ENCODE measurements around the gene CBFB.

Gene CBFB

GRCh38 chr16:67142342-67142741, 113.4 kb downstream of the CBFB start:
- TF ChIP-seq EP300 (IDR thresholded peaks at IDR 0.05; ENCODE audit: borderline replicate concordance) (no peak), CREB1 (IDR thresholded peaks at IDR 0.05; ENCODE audit: low read depth) (no peak), YY1 (IDR thresholded peaks at IDR 0.05; ENCODE audit: low read depth) (no peak), MAX (IDR thresholded peaks at IDR 0.05) (no peak), TEAD4 (IDR thresholded peaks at IDR 0.05) (no peak), FOXM1 (IDR thresholded peaks at IDR 0.05; ENCODE audit: borderline replicate concordance, low read depth) (no peak), EGR1 (IDR thresholded peaks at IDR 0.05) (no peak), ZBTB7A (IDR thresholded peaks at IDR 0.05; ENCODE audit: low read depth) (no peak), TAF1 (IDR thresholded peaks at IDR 0.05; ENCODE audit: low read depth) (no peak)

- TF ChIP-seq USF1 (IDR thresholded peaks at IDR 0.05) (no peak), NFIC (IDR thresholded peaks at IDR 0.05) (no peak), YY1 (IDR thresholded peaks at IDR 0.05; ENCODE audit: low read depth) (no peak), ZBTB7A (IDR thresholded peaks at IDR 0.05; ENCODE audit: low read depth) (no peak), TCF12 (IDR thresholded peaks at IDR 0.05; ENCODE audit: low read depth) (no peak), RAD21 (IDR thresholded peaks at IDR 0.05; ENCODE audit: low read depth) (no peak), TAF1 (IDR thresholded peaks at IDR 0.05; ENCODE audit: low read depth) (no peak), MAX (IDR thresholded peaks at IDR 0.05) (no peak), EP300 (IDR thresholded peaks at IDR 0.05; ENCODE audit: borderline replicate concordance) (no peak), CEBPB (IDR thresholded peaks at IDR 0.05) (no peak), REST (IDR thresholded peaks at IDR 0.05; ENCODE audit: low read depth) (no peak), CREB1 (IDR thresholded peaks at IDR 0.05; ENCODE audit: low read depth) (no peak), TEAD4 (IDR thresholded peaks at IDR 0.05) (no peak), FOXM1 (IDR thresholded peaks at IDR 0.05; ENCODE audit: borderline replicate concordance, low read depth) (no peak), EGR1 (IDR thresholded peaks at IDR 0.05) (no peak)
Observed at GRCh38 chr16:67144943-67145342, 116.0 kb downstream of the CBFB start.

GRCh38 chr16:67145746-67146145, 116.8 kb downstream of the CBFB start:
- TF ChIP-seq REST (IDR thresholded peaks at IDR 0.05; ENCODE audit: low read depth): no peak
- no peak for TF ChIP-seq MAX (IDR thresholded peaks at IDR 0.05)
- TF ChIP-seq NFIC (IDR thresholded peaks at IDR 0.05): no peak
- TF ChIP-seq TAF1 (IDR thresholded peaks at IDR 0.05; ENCODE audit: low read depth): no peak
- no peak for TF ChIP-seq TEAD4 (IDR thresholded peaks at IDR 0.05)
- no peak for TF ChIP-seq RAD21 (IDR thresholded peaks at IDR 0.05; ENCODE audit: low read depth)
- TF ChIP-seq CREB1 (IDR thresholded peaks at IDR 0.05; ENCODE audit: low read depth): no peak
- no peak for TF ChIP-seq FOXM1 (IDR thresholded peaks at IDR 0.05; ENCODE audit: borderline replicate concordance, low read depth)
- no peak for TF ChIP-seq TCF12 (IDR thresholded peaks at IDR 0.05; ENCODE audit: low read depth)
- no peak for TF ChIP-seq EP300 (IDR thresholded peaks at IDR 0.05; ENCODE audit: borderline replicate concordance)
- TF ChIP-seq CEBPB (IDR thresholded peaks at IDR 0.05): no peak
- TF ChIP-seq ZBTB7A (IDR thresholded peaks at IDR 0.05; ENCODE audit: low read depth): no peak
- TF ChIP-seq EGR1 (IDR thresholded peaks at IDR 0.05): no peak
- no peak for TF ChIP-seq YY1 (IDR thresholded peaks at IDR 0.05; ENCODE audit: low read depth)
- TF ChIP-seq USF1 (IDR thresholded peaks at IDR 0.05): no peak

- no peak for TF ChIP-seq NFIC (IDR thresholded peaks at IDR 0.05)
- no peak for TF ChIP-seq MAX (IDR thresholded peaks at IDR 0.05)
- TF ChIP-seq USF1 (IDR thresholded peaks at IDR 0.05): no peak
- no peak for TF ChIP-seq ZBTB7A (IDR thresholded peaks at IDR 0.05; ENCODE audit: low read depth)
- no peak for TF ChIP-seq TAF1 (IDR thresholded peaks at IDR 0.05; ENCODE audit: low read depth)
- no peak for TF ChIP-seq CEBPB (IDR thresholded peaks at IDR 0.05)
- TF ChIP-seq REST (IDR thresholded peaks at IDR 0.05; ENCODE audit: low read depth): no peak
- no peak for TF ChIP-seq TCF12 (IDR thresholded peaks at IDR 0.05; ENCODE audit: low read depth)
- no peak for TF ChIP-seq CREB1 (IDR thresholded peaks at IDR 0.05; ENCODE audit: low read depth)
- no peak; the same call in 1 of the 2 replicates for TF ChIP-seq RAD21 (IDR thresholded peaks at IDR 0.05; ENCODE audit: low read depth)
- no peak for TF ChIP-seq EGR1 (IDR thresholded peaks at IDR 0.05)
- no peak for TF ChIP-seq EP300 (IDR thresholded peaks at IDR 0.05; ENCODE audit: borderline replicate concordance)
- TF ChIP-seq YY1 (IDR thresholded peaks at IDR 0.05; ENCODE audit: low read depth): no peak
- no peak for TF ChIP-seq FOXM1 (IDR thresholded peaks at IDR 0.05; ENCODE audit: borderline replicate concordance, low read depth)
Observed at GRCh38 chr16:67146523-67147357, 117.8 kb downstream of the CBFB start.

Data from Ishikawa (cell line).